ENCODE data around the gene SGK1.
"Not testable (repeated sequence)": the region's sequence is repeated elsewhere in the genome, so short reads cannot be mapped to it uniquely, and the experiment has no call there.

Gene SGK1

GRCh38 chr6:134216301-134217010, 101.5 kb downstream of the SGK1 start:
- no peak for DNase-seq

DNA sequence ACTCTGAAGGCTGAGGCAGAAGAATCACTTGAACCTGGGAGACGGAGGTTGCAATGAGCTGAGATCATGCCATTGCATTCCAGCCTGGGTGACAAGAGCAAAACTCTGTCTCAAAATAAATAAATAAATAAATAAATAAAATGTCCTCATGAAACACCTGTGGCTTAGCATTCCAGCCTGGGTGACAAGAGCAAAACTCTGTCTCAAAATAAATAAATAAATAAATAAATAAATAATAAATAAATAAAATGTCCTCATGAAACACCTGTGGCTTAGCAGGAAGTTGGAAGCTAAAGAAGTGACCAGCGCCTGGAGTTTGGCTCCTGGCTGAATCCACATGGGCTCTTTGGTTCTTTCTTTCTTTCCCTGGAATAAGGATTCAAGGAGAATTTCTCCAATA, 104.5 kb downstream of the SGK1 start:
- not testable (repeated sequence) for DNase-seq

DNA sequence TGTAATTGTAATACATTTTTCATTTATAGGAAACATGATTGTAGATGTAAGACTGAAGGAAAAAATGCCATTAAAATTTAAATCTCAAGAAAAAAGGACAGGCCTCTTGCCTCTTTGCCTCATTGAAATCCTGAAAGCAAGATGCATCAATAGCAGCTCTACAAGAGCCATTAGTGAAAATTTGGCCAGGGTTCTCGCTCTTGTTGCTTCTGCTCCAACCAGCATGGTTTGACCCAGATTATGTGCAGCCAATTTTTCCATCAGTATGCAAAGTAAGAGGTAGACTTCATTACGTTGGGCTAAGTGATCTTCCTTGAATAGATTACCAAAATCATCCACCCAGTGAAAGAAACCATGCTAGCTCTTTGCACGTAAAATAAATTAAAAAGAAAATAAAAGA, 106.6 kb downstream of the SGK1 start:
- DNase-seq, result no peak

- no peak for DNase-seq
These were observed 110.5 kb downstream of the SGK1 start for GRCh38 chr6:134207421-134207820.

GRCh38 chr6:134205366-134205765, 112.5 kb downstream of the SGK1 start:
- DNase-seq, result no peak

DNA sequence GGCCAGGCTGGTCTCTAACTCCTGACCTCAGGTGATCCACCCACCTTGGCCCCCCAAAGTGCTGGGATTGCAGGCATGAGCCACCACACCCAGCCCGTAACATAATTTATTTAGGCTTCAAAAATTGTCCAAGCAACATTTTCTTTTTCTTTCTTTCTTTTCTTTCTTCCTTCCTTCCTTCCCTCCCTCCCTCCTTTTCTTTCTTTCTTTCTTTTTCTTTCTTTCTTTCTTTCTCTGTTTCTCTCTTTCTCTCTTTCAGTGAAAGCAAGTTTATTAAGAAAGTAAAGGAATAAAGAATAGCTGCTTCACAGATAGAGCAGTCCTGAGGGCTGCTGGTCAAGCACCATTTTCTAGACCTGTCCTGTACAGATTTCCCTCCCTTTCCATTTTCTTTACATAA, 113.2 kb downstream of the SGK1 start:
- DNase-seq, result not testable (repeated sequence)

DNA sequence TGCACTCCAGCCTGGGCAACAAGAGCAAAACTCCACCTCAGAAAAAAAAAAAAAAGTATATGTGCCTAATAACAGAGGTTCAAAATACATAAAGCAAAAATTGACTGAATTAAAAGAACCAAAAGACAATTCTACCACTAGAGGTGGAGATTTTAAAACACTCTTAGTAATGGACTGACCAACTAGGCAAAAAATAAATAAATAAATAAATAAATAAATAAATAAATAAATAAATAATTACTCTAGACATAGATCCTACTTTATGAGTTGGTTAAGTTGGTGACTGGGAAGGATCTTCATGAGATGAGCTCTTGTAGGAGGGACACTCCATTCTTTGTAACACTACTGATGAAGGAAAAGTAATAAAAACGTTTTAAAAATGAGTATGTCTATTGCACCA, 113.9 kb downstream of the SGK1 start:
- DNase-seq, result no peak

GRCh38 chr6:134201716-134202115, 116.2 kb downstream of the SGK1 start:
- DNase-seq, result no peak

GRCh38 chr6:134199848-134200606, 117.9 kb downstream of the SGK1 start:
- no peak for DNase-seq

- no peak for DNase-seq
These were observed 119.8 kb downstream of the SGK1 start for GRCh38 chr6:134198093-134198492.

DNA sequence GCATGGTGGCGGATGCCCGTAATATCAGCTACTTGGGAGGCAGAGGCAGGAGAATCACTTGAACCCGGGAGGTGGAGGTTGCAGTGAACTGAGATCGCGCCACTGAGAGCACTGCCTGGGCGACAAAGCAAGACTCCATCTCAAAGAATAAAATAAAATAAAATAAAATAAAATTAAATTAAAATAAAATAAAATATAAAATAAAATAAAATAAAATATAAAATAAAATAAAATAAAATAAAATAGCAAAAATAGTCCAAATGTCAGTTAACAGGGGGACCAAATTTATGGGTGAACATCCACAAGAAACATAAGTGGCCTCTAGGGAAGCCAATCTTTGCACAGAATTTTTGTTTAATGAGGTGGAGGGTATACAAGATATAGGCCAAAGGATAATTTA, 120.2 kb downstream of the SGK1 start:
- DNase-seq, result not testable (repeated sequence)

DNA sequence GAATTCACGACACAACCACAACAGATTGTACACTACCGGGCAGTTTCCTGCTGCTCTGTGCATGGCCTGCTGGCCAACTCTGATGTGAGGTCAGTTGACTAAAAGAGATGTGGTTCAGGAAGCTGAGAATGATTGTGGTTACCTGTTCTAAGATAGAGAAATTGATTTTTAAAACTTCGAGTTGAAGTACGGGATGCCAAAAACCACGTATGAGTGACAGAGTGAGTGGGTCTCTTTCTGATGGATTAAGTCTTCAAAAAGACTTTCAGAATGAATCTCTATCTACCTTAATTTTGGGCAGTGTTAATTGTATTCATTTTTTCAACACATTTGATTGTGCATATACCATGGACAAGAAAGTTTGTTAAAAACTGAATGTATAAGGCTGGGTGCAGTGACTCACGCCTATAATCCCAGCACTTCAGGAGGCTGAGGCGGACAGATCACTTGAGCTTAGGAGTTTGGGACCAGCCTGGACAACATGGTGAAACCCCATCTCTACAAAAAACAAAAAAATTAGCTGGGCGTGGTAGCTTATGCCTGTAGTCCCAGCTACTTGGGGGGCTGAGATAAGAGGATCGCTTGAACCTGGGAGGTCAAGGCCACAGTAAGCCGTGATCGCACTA, 121.2 kb downstream of the SGK1 start:
- DNase-seq, result no peak

GRCh38 chr6:134195985-134196384, 121.9 kb downstream of the SGK1 start:
- DNase-seq, result no peak

DNA sequence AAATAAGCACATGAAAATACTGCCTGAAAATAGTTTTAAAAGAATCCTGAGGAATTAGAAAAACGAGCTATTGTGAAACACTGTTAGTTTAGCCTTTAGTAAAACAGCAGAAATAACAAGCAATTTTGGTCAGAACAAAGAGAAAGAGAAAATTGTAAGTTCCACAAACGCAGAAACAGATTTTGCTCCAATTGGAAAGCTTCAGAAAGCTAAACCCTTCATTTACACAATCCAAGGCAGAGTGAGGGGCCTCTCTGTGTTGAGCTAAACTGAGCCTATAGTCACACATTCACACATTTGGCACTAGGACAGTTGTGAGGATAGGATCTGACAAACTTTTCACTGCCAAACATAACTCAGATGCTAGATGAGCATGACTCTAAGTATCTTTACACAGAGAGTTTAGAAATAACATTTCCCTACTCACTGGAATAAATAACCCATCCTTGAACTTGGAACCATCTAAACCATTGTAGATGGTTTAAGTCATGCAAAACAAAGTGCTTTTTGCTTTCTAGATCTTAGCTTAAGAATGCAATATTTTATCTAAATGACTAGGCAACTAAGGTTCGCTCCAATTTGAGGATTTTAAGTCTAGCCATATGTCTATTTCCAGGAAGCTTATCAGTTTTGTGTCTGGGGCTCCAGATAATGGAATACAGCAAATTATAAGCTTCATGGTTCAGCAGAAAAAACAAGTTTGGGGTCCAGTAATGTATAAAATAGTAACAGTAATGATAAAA, 122.6 kb downstream of the SGK1 start:
- no peak for DNase-seq

DNA sequence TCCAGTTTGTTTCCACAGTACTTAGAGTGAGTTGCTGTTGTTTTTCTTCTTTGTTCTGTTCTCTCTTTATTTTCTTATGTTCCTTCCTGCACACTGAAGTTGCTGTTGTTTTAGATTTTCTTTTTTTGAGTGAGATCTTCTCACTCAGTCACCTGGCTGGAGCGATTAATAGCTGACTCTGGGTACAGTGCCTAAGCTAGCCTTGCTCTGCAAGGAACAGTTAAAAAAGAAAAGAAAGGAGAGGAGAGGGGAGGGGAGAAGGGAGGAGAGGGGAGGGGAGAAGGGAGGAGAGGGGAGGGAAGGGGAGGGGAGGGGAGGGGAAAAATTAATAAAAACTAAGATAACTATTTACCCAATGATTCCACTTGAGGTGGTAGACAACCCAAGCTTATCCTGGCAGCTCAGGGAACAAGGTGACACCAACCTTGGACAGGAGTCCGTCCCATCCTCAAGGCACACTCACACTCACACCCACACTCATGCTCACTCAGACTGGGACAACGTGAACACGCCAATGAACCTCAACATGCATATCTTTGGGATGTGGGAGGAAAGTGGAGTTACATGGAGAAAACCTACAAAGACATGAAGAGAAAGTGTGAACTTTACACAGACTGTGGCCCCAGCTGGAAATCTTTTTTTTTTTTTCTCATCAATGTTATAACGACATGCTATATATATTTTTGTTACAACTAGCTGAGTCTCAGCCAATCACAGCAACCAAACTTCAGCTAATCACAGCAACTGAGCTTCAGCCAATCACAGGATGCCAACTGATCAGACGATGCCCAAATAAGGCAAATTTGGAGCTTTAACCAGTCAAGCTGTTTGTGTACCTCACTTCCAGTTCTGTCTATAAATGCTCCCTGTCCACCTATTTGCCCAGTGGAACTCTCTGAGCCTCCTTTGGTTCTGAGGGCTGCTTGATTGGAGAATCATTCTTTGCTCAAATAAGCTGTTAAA, 124.1 kb downstream of the SGK1 start:
- DNase-seq, result no peak

DNA sequence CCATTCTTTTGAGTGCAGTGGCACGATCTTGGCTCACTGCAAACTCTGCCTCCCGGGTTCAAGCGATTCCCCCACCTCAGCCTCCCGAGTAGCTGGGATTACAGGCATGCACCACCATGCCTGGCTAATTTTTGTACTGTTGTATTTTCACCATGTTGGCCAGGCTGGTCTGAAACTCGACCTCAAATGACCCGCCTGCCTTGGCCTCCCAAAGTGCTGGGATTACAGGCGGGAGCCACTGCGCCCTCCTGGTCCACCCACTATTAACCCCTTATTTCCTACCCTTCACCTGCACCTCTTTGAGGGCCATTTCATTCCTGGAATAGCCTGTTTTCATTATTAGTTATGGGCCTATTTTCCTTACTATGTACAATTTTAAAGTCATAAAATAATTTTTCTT, 125.3 kb downstream of the SGK1 start:
- not testable (repeated sequence) for DNase-seq

DNA sequence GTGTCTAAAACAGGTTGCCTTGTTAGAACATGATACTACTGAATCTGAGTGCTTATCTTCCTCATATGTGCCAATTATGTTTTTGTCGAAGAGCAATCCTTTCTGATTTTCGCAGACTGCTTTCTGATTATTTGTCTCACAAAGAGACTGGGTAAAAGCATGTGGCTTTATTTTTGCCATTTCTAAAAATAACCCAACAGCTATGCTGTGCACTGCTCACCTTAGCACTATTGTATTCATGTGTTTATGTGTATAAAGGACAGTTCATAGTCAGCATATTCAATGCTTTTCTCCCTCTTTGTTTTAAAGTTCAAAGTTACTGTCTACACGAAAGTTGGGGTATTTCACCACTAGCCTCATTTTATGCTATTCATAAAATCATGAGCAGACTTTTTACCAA, 127.0 kb downstream of the SGK1 start:
- DNase-seq, result no peak

GRCh38 chr6:134187751-134188150, 130.2 kb downstream of the SGK1 start:
- no peak for DNase-seq

DNA sequence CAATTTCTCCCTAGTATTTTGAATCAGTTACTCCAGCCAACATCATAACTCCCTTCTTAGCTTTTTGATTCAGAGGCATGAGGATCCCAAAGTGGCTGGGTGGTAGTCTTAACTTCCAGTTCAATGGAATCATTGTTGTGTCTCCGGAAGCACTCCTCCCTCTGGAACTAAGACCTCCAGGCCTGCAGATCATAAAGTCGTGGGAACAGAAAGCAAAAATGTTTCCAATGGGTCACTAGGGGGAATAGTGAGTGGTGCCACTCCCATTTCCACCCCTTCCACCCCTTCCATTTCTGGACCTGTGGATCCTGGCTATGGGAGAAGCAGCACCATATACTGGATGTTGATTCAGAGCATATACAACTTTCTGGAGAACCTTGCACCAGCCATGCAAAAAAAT, 130.8 kb downstream of the SGK1 start:
- no peak for DNase-seq

DNA sequence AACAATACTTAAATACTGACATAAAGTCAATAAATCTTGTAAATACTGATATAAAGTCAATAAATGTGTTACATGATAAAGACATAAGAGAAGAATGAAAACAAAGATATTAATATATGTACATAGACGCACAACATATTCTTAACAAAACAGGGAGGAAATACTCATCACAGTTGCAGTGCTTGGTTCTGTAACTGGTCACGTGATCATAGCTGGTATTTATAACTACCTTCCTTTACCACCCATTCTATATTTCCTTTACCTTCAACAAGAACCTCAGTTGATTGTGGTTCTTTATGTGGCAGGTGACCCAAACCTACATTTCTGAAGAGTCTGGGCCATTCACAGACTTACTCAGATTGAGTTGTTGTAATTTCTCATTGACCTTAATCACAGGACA, 131.6 kb downstream of the SGK1 start:
- no peak for DNase-seq

DNA sequence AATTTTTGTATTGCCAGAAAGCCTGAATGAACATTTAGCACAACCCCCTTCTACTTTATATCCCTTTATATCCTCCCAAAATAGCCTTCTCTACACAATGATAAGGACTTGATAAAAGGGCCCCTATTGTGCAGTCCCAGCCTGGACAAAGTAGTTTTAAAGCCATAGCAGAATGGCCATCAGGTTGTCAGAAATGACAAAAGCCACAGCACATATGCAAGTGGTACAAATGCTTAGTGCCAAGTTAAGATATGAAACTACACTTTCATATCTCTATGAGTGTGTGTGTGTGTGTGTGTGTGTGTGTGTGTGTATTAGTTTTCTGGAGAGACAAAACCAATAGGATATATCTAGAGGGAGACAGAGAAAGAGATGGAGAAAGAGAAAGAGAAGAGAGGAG, 132.6 kb downstream of the SGK1 start:
- no peak for DNase-seq

GRCh38 chr6:134183844-134184243, 134.1 kb downstream of the SGK1 start:
- no peak for DNase-seq
